Measurements from ENCODE around the gene RANBP3. TPM values are rescaled to one million over a fixed set of nuclear protein-coding genes. Genes with fewer than 3 reads are reported as not detected.

RANBP3 gene
- total RNA-seq, 1 donor from 2014 or later = 77.8 TPM

- no peak overlapping the region for H3K4me3 ChIP-seq
- Mint-ChIP-seq H3K4me3 (no peak overlapping the region), H3K36me3 (peaks cover 5% of the 10 kb centered on the region), H3K9me3 (no peaks in the 10 kb centered on the region), H3K4me1 (peaks cover 6% of the 10 kb centered on the region), H3K27me3 (ENCODE audit: insufficient read depth, low read depth) (no peaks in the 10 kb centered on the region), H3K27ac (no peak overlapping the region)
- H2AFZ ChIP-seq (replicated peaks) = no peak overlapping the region
- no peak for TF ChIP-seq EZH2 (IDR thresholded peaks at IDR 0.05)
- TF ChIP-seq, protein P1, sequence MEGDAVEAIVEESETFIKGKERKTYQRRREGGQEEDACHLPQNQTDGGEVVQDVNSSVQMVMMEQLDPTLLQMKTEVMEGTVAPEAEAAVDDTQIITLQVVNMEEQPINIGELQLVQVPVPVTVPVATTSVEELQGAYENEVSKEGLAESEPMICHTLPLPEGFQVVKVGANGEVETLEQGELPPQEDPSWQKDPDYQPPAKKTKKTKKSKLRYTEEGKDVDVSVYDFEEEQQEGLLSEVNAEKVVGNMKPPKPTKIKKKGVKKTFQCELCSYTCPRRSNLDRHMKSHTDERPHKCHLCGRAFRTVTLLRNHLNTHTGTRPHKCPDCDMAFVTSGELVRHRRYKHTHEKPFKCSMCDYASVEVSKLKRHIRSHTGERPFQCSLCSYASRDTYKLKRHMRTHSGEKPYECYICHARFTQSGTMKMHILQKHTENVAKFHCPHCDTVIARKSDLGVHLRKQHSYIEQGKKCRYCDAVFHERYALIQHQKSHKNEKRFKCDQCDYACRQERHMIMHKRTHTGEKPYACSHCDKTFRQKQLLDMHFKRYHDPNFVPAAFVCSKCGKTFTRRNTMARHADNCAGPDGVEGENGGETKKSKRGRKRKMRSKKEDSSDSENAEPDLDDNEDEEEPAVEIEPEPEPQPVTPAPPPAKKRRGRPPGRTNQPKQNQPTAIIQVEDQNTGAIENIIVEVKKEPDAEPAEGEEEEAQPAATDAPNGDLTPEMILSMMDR (IDR thresholded peaks at IDR 0.05) = no peak
- TF ChIP-seq EZH2phosphoT487 (IDR thresholded peaks at IDR 0.05) = no peak
- H3K36me3 ChIP-seq = no peaks in the 10 kb centered on the region
- H3K9ac ChIP-seq = no peak overlapping the region
- no peak overlapping the region for H3K27ac ChIP-seq
- DNase-seq (ENCODE audit: low spot score) = no peak
- peaks cover 26% of the 10 kb centered on the region for H3K79me2 ChIP-seq (ENCODE audit: low read depth)
- no peaks in the 10 kb centered on the region for H3K27me3 ChIP-seq
- peaks cover 8% of the 10 kb centered on the region for H3K4me1 ChIP-seq
- peaks cover 8% of the 10 kb centered on the region for H3F3A ChIP-seq (ENCODE audit: low read depth)
- H3K9me3 ChIP-seq (ENCODE audit: low read depth) = no peaks in the 10 kb centered on the region
- peaks cover 32% of the 10 kb centered on the region for H4K20me1 ChIP-seq (ENCODE audit: low read depth)
- no peak overlapping the region for H3K4me2 ChIP-seq
Measured at GRCh38 chr19:5895890-5896289, 82.0 kb downstream of the RANBP3 start.

- Histone ChIP-seq H3K27me3 (no peaks in the 10 kb centered on the region), H3K36me3 (no peaks in the 10 kb centered on the region), H3K9ac (no peak overlapping the region), H3K9me3 (ENCODE audit: low read depth) (no peaks in the 10 kb centered on the region), H3K27ac (no peak overlapping the region), H2AFZ (replicated peaks) (no peak overlapping the region), H3F3A (ENCODE audit: low read depth) (peaks cover 8% of the 10 kb centered on the region), H3K4me2 (no peak overlapping the region), H3K4me1 (peaks cover 8% of the 10 kb centered on the region), H3K4me3 (no peak overlapping the region), H4K20me1 (ENCODE audit: low read depth) (peaks cover 28% of the 10 kb centered on the region), H3K79me2 (ENCODE audit: low read depth) (peaks cover 22% of the 10 kb centered on the region)
- Mint-ChIP-seq H3K9me3 (no peaks in the 10 kb centered on the region), H3K27me3 (ENCODE audit: insufficient read depth, low read depth) (no peaks in the 10 kb centered on the region), H3K4me1 (peaks cover 6% of the 10 kb centered on the region), H3K27ac (no peak overlapping the region), H3K36me3 (peaks cover 5% of the 10 kb centered on the region), H3K4me3 (no peak overlapping the region)
- no peak for DNase-seq (ENCODE audit: low spot score)
- TF ChIP-seq, protein P1 (IDR thresholded peaks at IDR 0.05) = no peak
- TF ChIP-seq EZH2phosphoT487 (IDR thresholded peaks at IDR 0.05) (no peak), EZH2 (IDR thresholded peaks at IDR 0.05) (no peak)
Measured at GRCh38 chr19:5895409-5895808, 82.5 kb downstream of the RANBP3 start.

- peaks cover 2% of the 10 kb centered on the region for H3K36me3 Mint-ChIP-seq
- no peaks in the 10 kb centered on the region for H3K27me3 Mint-ChIP-seq (ENCODE audit: insufficient read depth, low read depth)
- Histone ChIP-seq H3K4me2 (no peak overlapping the region), H3K4me1 (peaks cover 8% of the 10 kb centered on the region), H3F3A (ENCODE audit: low read depth) (peaks cover 8% of the 10 kb centered on the region), H3K27me3 (no peaks in the 10 kb centered on the region), H4K20me1 (ENCODE audit: low read depth) (peaks cover 22% of the 10 kb centered on the region), H3K79me2 (ENCODE audit: low read depth) (peaks cover 16% of the 10 kb centered on the region), H3K4me3 (no peak overlapping the region), H3K9me3 (ENCODE audit: low read depth) (no peaks in the 10 kb centered on the region), H2AFZ (replicated peaks) (no peak overlapping the region), H3K27ac (no peak overlapping the region), H3K36me3 (no peaks in the 10 kb centered on the region), H3K9ac (no peak overlapping the region)
- DNase-seq (ENCODE audit: low spot score) = no peak
- no peak overlapping the region for H3K4me3 Mint-ChIP-seq
- peaks cover 3% of the 10 kb centered on the region for H3K4me1 Mint-ChIP-seq
- no peak overlapping the region for H3K27ac Mint-ChIP-seq
- no peaks in the 10 kb centered on the region for H3K9me3 Mint-ChIP-seq
- no peak for TF ChIP-seq EZH2phosphoT487 (IDR thresholded peaks at IDR 0.05)
- TF ChIP-seq, protein P1 (IDR thresholded peaks at IDR 0.05) = no peak
- no peak for TF ChIP-seq EZH2 (IDR thresholded peaks at IDR 0.05)
Measured at GRCh38 chr19:5894704-5895349, 83.1 kb downstream of the RANBP3 start.

Data from neural progenitor cell (in vitro differentiated cells).